Mesothelial cell of epicardium (in vitro differentiated cells): ENCODE data around the gene FKBP5. TPM values are rescaled to one million over a fixed set of nuclear protein-coding genes. Genes with fewer than 3 reads are reported as not detected.
A peak's percentile ranks its signal among the peaks of the same experiment; 100 is the strongest.

Experiments
- DNase-seq, 2 experiments: peaks; one replicate each; pipeline ENCODE4 v3.0.0; 2021; ENCODE audit warnings: low spot score in 2 of 2; ENCODE audit not compliant: unreplicated experiment in 2 of 2
- H3K27ac Mint-ChIP-seq: 2 replicates; pipeline ENCODE4 v1.8.0; 2021; ENCODE audit warnings: mixed read lengths
- H3K27me3 Mint-ChIP-seq: 2 replicates; pipeline ENCODE4 v1.8.0; 2021; ENCODE audit warnings: low read depth, mixed read lengths
- H3K36me3 Mint-ChIP-seq: 2 replicates; pipeline ENCODE4 v1.8.0; 2021; ENCODE audit warnings: mixed read lengths
- H3K4me1 Mint-ChIP-seq: 2 replicates; pipeline ENCODE4 v1.8.0; 2021; ENCODE audit warnings: mixed read lengths
- H3K4me3 Mint-ChIP-seq: 2 replicates; pipeline ENCODE4 v1.8.0; 2021; ENCODE audit warnings: mild to moderate bottlenecking, moderate library complexity, mixed read lengths
- H3K9me3 Mint-ChIP-seq: 2 replicates; pipeline ENCODE4 v1.8.0; 2021; ENCODE audit warnings: mixed read lengths
- total RNA-seq: library from RNA; stranded (reverse); gene quantifications from 3 replicates; pipeline ENCODE4 v1.2.1, GENCODE V29; 2021
- TF ChIP-seq, protein P1 (sequence below): fragments of 200-600 bp; sonication (generic); IDR thresholded peaks from one replicate; pipeline ENCODE4 v1.5.0; 2021; ENCODE audit warnings: antibody characterized with exemption; ENCODE audit not compliant: unreplicated experiment

The FKBP5 gene
- total RNA-seq, 1 donor from 2014 or later = 7.3 TPM

GRCh38 chr6:35624341-35625070 lies 64.2 kb downstream of the FKBP5 start:
- no peak for DNase-seq
- TF ChIP-seq, protein P1, sequence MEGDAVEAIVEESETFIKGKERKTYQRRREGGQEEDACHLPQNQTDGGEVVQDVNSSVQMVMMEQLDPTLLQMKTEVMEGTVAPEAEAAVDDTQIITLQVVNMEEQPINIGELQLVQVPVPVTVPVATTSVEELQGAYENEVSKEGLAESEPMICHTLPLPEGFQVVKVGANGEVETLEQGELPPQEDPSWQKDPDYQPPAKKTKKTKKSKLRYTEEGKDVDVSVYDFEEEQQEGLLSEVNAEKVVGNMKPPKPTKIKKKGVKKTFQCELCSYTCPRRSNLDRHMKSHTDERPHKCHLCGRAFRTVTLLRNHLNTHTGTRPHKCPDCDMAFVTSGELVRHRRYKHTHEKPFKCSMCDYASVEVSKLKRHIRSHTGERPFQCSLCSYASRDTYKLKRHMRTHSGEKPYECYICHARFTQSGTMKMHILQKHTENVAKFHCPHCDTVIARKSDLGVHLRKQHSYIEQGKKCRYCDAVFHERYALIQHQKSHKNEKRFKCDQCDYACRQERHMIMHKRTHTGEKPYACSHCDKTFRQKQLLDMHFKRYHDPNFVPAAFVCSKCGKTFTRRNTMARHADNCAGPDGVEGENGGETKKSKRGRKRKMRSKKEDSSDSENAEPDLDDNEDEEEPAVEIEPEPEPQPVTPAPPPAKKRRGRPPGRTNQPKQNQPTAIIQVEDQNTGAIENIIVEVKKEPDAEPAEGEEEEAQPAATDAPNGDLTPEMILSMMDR = no peak
- Mint-ChIP-seq H3K9me3 (no peaks in the 10 kb centered on the region), H3K4me3 (no peak overlapping the region), H3K4me1 (no peaks in the 10 kb centered on the region), H3K27ac (no peak overlapping the region), H3K36me3 (no peaks in the 10 kb centered on the region), H3K27me3 (no peaks in the 10 kb centered on the region)

- H3K4me3 Mint-ChIP-seq = no peak overlapping the region
- H3K36me3 Mint-ChIP-seq = peaks cover 2% of the 10 kb centered on the region
- H3K9me3 Mint-ChIP-seq = no peaks in the 10 kb centered on the region
Measured at GRCh38 chr6:35622283-35622682, 66.4 kb downstream of the FKBP5 start.

DNA sequence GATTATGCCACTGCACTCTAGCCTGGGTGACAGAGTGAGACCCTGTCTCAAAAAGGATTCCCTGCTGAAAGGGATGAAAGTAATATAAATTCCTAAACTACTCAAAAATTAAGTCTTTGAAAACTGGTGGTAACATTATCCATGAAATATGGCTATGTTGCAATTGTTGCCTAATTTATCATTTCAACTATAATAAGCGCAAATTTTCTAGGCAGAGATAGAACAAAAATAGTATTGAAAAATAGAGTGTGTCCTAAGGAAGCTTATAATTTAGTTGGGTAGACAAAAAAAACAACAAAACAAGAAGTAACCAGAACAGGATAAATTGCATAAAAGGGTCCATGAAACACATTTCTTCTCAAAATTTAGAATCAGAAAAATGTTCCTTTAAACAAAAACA lies 68.0 kb downstream of the FKBP5 start:
- TF ChIP-seq, protein P1 = no peak

More at GRCh38 chr6:35622283-35622682, 66.4 kb downstream of the FKBP5 start:
- TF ChIP-seq, protein P1 = no peak
- Mint-ChIP-seq H3K27ac (no peak overlapping the region), H3K27me3 (no peaks in the 10 kb centered on the region), H3K4me1 (no peaks in the 10 kb centered on the region)
- DNase-seq = no peak

GRCh38 chr6:35613762-35614161 lies 75.0 kb downstream of the FKBP5 start:
- no peak overlapping the region for H3K27ac Mint-ChIP-seq
- H3K9me3 Mint-ChIP-seq = no peaks in the 10 kb centered on the region
- no peak overlapping the region for H3K4me3 Mint-ChIP-seq
- TF ChIP-seq, protein P1 = no peak
- no peaks in the 10 kb centered on the region for H3K36me3 Mint-ChIP-seq
- H3K27me3 Mint-ChIP-seq = no peaks in the 10 kb centered on the region
- H3K4me1 Mint-ChIP-seq = peaks cover 25% of the 10 kb centered on the region
- no peak for DNase-seq

More for the DNA sequence above, 68.0 kb downstream of the FKBP5 start:
- no peak overlapping the region for H3K27ac Mint-ChIP-seq
- H3K4me1 Mint-ChIP-seq = peaks cover 4% of the 10 kb centered on the region
- no peak overlapping the region for H3K4me3 Mint-ChIP-seq
- peaks cover 2% of the 10 kb centered on the region for H3K36me3 Mint-ChIP-seq
- no peaks in the 10 kb centered on the region for H3K9me3 Mint-ChIP-seq
- no peak for DNase-seq
- no peaks in the 10 kb centered on the region for H3K27me3 Mint-ChIP-seq

- no peak overlapping the region for H3K4me3 Mint-ChIP-seq
- no peaks in the 10 kb centered on the region for H3K27me3 Mint-ChIP-seq
- DNase-seq = no peak
- no peaks in the 10 kb centered on the region for H3K9me3 Mint-ChIP-seq
- peak overlapping the region; percentile 86 for H3K27ac Mint-ChIP-seq
- H3K36me3 Mint-ChIP-seq = no peaks in the 10 kb centered on the region
- H3K4me1 Mint-ChIP-seq = peaks cover 22% of the 10 kb centered on the region
- TF ChIP-seq, protein P1 = no peak
Measured at GRCh38 chr6:35611240-35611639, 77.5 kb downstream of the FKBP5 start.
